ENCODE data around the gene TNIP2.
A peak's percentile ranks its signal among the peaks of the same experiment; 100 is the strongest.
"Not testable (repeated sequence)": the region's sequence is repeated elsewhere in the genome, so short reads cannot be mapped to it uniquely, and the experiment has no call there.

TNIP2 gene

DNA sequence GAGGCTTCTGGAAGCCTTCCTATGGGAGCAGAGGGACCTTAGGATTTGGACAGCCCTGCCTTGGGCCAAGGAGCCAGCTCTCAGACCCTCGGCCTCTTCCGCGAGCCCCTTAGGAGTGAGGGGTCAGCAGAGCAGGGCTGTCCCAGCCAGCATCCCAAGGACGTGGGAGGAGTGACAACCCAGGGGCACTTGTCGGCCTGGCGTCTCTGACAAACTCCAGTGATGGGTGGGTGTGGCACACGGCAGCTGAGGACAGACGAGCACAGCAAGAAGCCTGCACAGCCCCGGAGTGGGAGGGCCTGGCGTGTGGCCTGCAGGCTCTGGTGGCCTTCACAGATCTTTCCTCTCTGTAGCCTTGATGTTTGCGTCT is 11.6 kb upstream of the TNIP2 start:
- no peak for DNase-seq

DNA sequence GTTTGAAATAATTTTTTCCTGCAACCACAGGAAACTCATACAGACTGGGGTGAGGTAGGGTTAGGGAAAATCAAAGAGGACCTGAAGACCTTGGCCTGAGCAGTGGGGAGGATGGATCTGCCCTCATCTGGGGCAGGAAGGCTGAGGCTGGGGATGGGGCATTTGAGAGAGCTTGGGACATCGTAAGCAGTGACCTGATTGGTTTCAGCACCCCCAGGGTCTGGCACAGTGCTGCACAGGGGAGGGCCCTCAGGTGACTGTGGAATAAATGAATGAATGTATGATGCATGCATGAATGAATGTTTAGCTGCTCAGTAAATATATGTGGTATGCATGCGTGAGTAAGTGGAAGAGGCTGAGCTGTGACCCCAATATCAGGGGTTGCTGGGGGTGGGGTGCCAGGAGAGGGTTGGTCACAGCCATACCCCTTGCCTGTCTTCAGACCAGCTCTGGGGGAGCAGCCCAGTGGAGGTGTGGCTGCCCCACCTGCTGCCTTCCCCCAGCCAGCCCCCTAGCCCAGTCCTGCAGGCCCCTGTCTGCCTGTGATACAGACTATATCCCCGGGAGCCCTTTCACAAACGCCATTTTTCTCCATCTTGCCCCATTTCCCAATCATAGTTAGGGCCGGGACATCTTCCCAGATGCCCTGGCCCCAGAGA is 11.0 kb upstream of the TNIP2 start:
- no peak for DNase-seq

DNA sequence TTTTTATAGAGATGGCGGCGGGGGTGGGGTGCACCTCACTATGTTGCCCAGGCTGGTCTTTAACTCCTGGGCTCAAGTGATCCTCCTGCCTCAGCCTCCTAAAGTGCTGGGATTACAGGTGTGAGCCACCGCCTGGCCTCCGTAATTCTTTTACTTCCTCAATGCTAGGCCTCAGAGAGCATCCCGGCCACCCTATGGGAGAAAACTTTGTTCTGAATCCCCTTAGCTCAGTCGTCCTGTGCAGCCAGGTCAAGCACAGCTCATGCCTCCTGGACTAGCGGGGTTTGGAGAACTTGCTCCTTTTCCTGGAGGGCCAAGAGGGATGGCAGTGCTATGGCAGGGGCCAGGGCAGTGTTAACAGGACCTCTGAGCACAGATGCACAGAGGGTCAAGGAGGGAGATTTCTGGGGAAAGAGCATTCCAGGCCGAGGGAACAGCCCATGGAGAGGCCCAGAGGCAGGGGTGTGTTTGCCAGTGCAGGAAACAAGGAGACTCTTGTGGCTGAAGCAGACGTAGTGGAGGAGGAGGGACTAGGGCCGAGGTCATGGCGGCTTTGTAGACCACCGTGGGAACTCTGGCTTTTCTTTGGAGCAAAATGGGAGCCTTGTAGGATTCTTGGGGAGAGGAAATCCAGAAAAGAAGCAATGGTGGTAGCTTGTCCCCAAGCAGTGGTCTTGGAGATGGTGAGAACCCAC is 9.8 kb upstream of the TNIP2 start:
- DNase-seq = no peak

DNA sequence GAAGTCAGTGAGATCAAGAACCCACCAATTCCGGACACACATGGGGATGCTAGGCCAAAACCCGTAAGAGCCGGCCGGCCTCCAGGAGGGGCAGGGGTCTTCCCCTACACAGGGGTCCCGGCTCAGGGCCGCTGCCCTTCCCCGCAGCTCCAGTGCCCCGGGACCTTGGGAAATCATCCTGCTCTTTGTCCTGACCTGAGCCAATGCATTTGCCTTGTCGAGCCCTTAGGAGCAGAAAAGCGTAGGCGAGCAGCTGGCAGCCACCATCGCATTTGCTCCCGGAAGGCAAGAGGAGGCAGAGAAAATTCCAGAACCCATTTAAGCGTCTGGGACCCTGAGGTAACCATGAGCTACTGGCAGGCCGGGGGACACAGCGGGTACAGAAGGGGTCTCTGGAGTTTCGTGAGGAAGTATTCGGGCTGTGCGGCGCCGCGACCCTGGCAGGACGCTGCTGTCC is 7.4 kb upstream of the TNIP2 start:
- no peak for DNase-seq

DNA sequence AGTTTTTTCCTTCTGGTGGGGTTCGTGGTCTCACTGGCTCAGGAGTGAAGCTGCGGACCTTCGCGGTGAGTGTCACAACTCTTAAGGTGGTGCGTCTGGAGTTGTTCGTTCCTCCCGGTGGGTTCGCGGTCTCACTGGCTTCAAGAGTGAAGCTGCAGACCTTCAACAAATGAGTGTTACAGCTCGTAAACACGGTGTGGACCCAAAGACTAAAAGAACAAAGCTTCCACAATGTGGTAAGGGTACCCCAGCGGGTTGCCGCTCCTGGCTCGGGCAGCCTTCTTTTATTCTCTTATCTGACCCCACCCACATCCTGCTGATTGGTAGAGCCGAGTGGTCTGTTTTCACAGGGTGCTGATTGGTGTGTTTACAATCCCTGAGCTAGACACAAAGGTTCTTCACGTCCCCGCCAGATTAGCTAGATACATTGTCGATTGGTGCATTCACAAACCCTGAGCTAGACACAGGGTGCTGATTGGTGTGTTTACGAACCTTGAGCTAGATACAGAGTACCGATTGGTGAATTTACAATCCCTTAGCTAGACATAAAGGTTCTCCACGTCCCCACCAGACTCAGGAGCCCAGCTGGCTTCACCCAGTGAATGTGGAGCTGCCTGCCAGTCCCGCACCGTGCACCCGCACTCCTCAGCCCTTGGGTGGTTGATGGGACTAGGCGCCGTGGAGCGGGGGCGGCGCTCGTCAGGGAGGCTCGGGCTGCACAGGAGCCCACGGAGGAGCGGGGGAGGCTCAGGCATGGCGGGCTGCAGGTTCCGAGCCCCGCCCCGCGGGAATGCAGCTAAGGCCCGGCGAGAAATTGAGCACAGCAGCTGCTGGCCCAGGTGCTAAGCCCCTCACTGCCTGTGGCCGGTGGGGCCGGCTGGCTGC is 6.6 kb upstream of the TNIP2 start:
- not testable (repeated sequence) for DNase-seq

DNA sequence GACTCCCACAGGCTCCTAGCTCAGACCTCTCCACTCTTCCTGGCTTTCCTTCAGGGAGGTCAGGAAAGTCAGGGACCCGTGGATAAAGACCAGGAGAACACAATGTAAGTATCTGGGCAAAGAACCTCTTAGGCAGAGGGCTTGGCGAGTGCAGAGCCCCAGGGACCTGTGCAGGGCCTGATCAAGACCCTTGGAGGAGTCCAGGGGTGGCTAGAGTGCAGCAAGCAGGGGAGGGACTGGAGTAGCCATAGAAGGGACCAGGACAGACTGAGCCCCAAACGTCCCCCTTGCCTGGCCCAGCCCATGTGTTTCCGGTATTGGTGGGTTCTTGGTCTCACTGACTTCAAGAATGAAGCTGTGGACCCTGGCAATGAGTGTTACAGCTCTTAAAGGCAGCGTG is 5.9 kb upstream of the TNIP2 start:
- DNase-seq = no peak

DNA sequence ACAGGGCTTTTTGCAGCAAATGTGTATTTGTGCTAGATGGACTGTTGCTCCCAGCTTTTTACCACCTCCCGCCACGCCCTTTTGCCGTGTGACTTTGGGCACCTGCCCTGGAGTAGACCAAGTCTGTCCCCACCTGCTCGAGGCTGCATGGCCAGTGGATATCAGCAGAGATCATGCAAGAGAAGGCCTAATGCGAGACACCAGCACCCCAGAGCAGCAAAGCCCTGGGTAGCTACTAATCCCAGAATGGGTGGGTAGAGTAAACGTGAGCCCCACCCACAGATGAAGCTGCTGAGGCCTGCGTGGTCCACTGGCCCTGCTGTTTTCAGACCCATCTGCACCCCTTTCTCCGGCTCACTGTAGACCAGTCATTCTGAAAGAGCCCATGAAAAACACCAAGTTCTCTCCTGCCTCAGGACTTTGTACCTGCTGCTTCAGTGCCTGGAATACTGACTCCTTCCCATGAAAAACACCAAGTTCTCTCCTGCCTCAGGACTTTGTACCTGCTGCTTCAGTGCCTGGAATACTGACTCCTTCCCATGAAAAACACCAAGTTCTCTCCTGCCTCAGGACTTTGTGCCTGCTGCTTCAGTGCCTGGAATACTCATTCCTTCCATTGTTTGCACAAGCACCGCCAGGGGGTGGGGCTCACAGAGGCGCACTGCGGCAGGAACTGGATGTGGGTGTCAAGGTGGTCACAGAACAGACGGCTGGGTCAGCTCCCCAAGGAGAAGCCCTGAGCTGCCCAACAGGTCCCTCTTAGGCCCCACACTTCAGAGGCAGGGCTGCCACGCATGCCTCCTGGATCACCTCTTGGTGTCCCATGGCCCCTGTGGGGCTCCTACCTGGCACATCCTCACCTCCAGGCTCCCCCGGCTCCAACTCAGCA is 5.1 kb upstream of the TNIP2 start:
- DNase-seq = no peak

DNA sequence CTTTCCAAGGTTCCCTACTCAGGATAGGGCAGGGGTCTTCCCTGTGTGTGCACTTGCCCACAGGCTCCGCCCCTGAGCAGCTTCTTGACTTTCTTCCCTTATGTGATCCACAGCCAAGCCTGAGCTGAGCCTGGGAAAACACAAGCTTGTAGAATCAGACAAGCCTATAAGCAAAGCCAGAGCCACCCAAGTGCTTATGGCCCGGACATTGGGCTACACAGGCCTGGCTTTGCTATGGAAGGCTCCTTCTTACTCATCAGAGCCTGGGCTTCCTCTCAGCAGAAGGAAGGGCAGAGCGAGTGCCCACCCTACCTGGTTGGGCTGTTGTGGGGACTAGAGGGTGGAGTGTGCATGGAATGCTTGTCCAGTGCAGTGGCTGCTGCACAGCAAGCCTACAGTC is 1.3 kb upstream of the TNIP2 start:
- DNase-seq = no peak

DNA sequence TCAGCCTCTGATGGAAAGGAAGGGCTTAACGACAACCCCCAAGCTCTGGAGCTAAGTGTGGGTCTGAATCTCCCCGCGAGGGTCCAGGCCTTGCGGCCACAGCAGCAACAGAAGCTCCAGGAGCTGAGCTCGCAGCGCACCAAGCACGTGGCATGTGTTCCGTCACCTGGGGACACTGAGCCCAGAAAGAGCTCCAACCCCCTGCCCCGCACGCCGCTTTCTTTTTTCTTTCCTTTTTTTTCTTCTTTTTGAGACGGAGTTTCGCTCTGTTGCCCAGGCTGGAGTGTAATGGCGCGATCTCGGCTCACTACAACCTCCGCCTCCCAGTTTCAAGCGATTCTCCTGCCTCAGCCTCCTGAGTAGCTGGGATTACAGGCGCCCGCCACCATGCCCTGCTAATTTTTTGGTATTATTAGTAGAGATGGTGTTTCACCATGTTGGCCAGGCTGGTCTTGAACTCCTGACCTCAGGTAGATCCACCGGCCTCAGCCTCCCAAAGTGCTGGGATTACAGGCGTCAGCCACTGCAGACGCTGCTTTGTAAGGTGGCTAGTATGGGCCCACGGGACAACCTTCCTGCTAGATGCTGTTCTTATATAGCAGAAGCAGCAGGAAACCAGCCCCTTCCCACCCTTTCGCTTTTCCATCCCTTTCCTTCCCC is 685 bp upstream of the TNIP2 start:
- DNase-seq = no peak

DNA sequence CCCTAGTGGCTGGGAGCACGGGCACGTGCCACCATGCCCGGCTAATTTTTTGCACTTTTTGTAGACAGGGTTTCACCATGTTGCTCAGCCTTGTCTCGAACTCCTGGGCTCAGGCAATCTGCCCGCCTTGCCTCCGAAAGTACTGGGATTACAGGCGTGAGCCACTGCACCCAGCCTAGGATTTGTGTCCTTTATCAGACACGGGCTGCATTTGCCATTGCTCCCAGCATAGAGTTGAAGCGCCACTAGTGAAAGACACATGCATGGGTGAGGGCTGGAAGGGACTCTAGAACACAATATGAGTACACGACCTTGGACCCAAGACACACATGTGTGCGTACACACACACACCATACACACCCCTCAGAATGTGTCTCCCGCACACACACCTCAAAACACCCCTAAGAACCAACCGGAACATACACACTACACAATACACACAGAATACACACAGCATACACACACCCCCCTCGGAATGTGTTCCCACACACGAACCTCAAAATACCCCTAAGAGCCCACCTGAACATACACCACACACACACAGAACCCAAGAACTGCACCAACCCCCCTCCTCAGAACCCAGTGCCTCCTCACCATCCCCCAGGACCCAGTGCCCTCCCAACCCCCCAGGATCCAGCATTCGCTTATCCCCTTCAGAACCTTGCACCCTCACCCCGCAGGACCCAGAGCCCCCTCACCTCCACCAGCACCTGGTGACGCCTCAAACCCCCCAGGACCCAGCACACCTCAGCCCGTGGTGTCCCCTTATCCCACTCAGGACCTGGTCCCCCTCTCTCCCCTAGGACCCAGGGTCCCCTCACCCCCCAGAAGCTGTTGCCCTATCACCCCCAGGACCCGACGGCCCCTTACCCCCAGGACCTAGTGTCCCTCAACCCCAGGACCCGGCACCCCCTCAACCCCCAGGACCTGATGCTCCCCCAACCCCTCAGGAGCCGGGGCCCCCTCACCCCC is 1.0 kb downstream of the TNIP2 start:
- no peak for DNase-seq

DNA sequence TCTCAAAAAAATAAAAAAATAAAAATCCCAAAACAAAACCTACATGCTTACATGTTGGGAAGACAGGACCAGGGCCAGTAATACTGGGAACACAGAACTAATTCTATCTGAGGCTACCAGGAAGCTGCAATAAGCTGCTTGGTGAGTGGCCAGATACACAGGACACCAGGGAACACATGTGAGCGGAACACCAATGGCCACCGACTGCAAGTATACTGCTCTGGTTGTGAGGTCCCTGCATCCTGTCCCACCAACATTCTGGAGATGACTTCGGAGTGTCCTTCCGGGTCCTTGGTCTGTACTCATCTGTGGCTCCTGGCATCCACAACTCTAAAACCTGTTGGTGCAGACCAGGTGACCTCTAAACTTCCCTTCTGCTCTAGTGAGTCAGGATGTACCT is 2.7 kb downstream of the TNIP2 start:
- no peak for DNase-seq

DNA sequence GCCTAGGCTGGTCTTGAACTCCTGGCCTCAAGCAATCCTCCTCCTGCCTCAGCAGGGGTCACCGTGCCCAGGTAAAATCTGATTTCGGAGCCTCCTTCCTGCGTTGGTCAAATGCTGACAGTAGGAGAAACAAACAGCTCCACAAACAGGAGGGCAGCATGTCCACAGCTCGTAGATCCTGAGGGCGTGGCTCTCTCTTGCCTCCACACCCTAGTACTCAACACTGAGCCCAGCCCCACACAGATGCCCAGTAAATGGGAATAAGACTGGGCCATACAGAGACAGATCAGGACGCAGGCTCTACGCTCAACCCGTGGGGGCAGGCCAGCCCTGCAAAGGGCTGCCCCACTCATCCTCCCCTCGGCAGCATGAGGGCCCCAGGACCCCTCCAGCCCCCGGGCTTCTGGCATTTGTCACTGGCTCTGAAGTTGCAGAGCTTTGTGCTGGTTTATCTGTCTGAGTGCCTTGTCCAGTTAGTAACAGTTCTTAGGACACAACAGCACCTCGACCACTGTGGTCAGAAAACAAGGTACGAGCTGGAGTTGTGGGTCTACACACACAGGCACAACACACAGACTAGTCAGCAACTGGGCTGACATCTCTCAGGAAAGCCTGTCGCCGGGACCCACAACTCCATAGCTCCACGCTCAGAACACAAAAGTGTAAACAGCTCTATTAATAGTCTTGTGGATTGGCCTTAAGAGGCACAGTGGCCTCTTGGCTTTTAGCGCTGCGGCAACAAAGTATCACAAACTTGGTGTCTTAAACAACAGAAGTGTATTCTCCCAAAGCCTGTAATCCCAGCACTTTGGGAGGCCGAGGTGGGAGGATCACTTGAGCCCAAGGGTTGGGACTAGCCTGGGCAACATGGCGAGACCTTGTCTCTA is 5.2 kb downstream of the TNIP2 start:
- DNase-seq = no peak

DNA sequence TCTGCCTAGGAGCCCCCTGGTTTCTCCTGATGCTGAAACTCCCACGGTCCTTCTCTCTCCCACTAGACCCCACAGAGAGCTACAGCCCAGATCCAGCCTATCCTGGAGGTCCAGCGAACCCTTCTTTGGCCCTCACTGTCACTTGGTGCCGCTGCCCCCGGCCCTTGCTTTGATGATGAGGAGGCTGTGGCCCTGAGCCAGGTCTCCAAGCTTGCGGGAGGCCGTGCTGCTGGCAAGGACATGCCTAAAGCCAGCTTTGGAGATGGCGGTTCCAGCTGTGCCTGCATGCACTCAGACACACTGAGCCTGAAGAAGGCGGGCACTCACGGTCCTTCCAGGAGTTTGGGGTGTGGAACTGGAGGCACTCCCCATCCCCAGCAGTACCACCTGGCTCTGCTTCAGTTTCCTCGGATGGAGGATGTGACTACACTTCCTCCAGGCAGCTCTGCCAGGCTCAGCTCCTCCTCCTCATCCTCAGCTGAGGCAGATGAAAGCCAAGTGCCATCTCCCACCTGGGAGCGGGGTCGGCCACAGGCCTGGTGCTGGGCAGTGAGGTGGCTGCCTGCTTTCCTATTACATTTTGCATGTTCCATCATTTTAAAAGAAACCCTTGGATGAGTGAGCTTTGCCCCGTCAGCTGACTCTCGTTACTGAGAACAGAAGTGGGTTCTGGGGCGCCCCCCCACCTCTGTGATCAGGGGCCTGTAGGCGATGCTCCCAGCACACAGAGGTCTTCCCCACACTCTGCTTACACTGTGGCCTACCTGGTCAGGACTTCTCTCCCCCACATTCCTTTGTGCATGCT is 9.0 kb downstream of the TNIP2 start:
- no peak for DNase-seq

DNA sequence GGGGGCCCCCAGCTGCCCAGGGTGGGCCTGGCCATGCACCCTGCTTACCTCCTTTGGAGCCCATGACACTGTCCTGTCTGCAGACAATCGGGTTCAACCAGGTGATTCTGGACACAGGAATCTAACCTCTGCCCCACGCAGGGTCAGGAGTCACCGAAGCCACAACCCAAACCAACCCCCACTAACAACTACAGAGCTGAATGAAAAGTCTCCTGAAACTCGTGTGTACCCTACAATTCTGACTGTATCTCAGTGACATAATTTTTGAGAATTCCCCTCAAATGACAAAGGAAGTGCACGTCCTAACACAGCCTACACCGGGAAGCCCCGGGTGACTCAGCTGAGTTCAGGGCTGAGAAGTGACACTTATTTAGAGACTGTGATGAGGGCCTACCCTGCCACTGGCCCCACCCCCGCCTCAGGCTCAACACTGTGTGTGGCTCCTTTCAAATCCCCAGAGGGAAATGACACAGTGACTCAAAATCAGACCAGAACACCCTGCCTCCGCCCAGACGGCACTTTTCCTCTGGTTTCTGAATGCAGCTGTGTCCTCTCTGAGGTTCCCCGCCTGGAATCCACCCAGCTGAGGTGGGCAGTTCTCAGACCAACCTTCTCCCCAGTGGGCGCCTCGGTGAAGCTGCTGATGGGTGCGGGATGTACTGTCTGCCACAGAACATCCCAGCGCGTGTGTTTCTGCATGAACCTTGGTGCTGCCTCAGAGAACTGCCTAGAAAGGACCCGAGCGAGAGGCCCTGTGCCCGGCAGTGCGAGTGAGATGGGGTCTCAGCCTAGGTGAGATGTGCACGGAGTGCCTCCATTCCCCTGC is 9.9 kb downstream of the TNIP2 start:
- no peak for DNase-seq

DNA sequence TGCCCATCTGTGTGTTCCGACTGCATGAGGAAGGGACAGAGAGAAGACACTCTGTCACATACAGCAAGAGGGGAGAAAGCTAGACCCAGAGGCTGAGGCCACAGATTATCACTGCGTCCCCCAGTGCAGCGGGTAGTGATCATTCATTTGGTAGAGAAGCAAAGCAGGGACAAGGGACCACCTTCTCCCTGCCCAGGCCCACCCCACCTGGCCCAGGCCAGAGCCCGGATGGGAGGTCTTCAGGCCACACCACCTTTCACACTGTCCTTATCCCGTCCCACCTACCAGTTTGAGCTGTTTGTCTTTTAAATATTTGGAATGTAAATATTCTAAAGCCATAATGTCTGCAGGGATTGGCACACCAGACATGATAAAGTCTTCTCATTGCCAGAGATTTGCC is 10.6 kb downstream of the TNIP2 start:
- no peak for DNase-seq

DNA sequence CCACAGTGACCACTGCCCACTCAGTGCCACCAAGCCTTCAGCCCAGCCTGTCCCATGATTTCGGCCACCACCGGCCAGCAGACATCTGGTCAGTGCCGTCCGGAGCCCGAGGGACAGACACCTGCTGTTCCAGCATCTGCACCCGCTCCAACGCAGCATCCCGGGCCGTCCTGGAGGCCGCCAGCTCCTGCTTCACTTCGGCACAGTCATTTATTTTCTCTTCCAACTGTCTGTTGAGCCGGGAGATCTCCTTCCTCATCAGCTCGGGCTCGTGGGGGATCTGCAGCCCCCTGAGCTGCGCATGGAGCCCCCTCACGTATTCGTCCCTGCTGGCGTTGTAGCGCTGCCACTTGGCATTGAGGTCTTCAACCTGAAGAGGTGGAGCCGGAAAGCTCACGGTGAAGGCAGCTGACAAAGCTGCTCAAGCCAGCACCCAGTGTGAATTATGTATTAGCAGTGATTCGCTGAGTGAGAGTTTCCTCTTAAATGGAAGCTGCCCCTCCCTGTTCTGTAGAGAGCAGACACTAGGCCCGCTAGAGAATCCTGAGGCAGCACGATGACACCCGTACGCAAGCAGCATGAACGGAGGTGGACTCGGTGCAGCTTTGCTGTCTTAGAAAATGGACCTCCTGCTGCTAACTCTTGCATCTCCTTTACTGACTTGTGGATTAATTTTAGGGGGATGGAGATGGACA is 11.4 kb downstream of the TNIP2 start:
- peak in 1 of 14 donors; percentile 36 for DNase-seq
